ENCODE data around the gene CD101. TPM values are rescaled to one million over a fixed set of nuclear protein-coding genes. Genes with fewer than 3 reads are reported as not detected.

CD101 gene
- total RNA-seq, 2 donors from 2014 or later = 0.26 to 0.33 TPM

DNA sequence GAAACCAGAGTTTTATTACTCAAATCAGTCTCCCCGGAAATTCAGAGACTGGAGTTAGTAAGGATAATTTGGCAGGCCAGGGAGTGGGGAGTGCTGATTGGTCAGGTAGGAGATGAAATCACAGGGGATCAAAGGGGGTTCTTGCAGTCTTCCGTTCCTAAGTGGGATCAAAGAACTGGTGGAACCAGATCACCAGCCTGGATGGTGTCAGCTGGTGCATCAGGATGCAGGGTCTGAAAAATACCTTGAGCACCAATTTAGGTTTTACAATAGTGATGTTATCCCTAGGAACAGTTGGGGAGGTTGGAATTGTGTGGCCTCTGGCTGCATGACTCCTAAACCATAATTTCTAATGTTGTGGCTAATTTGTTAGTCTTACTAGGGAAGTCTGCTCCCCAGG lies 1.4 kb upstream of the CD101 start:
- DNase-seq (no peak), ATAC-seq (no peak)
- Histone ChIP-seq H3K27me3 (no peaks in the 10 kb centered on the region), H3K36me3 (replicated peaks in 1 of 2; ENCODE audit: insufficient read depth in 1 of 2, low read depth in 2 of 2) (no peaks in the 10 kb centered on the region), H3K4me3 (no peak overlapping the region), H3K27ac (no peak overlapping the region), H3K9me3 (no peaks in the 10 kb centered on the region), H3K4me1 (peaks cover 5% of the 10 kb centered on the region)
- TF ChIP-seq POLR2A (IDR thresholded peaks at IDR 0.05) = no peak
- TF ChIP-seq, protein P1, sequence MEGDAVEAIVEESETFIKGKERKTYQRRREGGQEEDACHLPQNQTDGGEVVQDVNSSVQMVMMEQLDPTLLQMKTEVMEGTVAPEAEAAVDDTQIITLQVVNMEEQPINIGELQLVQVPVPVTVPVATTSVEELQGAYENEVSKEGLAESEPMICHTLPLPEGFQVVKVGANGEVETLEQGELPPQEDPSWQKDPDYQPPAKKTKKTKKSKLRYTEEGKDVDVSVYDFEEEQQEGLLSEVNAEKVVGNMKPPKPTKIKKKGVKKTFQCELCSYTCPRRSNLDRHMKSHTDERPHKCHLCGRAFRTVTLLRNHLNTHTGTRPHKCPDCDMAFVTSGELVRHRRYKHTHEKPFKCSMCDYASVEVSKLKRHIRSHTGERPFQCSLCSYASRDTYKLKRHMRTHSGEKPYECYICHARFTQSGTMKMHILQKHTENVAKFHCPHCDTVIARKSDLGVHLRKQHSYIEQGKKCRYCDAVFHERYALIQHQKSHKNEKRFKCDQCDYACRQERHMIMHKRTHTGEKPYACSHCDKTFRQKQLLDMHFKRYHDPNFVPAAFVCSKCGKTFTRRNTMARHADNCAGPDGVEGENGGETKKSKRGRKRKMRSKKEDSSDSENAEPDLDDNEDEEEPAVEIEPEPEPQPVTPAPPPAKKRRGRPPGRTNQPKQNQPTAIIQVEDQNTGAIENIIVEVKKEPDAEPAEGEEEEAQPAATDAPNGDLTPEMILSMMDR (IDR thresholded peaks at IDR 0.05) = no peak
- intact Hi-C loops (cut with DNase I) = no loop called here
- 90 to 95% methylated on average over 2 of the region's 2 CpGs for WGBS, 2 donors

DNA sequence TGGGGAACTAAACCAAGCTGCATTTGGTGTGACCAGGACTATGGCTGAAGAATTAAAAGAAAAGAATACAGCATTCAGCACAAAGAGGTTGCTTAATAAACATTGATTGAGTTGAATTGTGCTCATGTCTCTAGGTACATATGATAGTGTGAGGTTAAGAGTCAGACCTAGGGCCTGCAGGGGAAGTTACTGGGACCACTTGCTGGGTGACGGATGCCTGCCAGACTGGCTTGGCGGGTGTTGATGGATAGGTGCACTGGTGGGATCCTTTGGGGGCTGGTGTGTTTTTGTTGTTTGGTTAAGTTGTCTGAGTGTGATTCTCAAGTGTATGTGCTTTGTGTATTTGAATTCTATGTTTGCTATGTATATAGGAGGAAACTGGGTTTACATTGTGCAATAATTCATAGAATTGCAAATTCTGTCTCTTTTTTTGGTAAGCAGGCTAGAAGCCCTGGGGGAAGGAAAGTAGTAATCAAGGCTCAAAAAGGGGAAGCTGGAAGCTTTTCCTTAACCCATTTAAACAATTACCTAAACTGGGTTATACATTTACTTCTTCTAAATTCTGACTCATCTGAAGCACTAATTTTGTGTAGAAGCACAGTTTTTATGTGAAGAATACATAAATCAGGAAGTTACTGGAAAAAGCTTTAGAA lies 1.8 kb downstream of the CD101 start:
- Histone ChIP-seq H3K27ac (peak overlapping the region in 1 of 4 donors; percentile 36), H3K4me1 (no peaks in the 10 kb centered on the region), H3K9me3 (no peaks in the 10 kb centered on the region), H3K27me3 (no peaks in the 10 kb centered on the region), H3K36me3 (replicated peaks in 1 of 2; ENCODE audit: insufficient read depth in 1 of 2, low read depth in 2 of 2) (no peaks in the 10 kb centered on the region), H3K4me3 (no peak overlapping the region)
- 81 to 84% methylated on average over 2 of the region's 2 CpGs for WGBS, 2 donors
- no peak for ATAC-seq
- DNase-seq = no peak
- TF ChIP-seq, protein P1 (IDR thresholded peaks at IDR 0.05) = no peak
- TF ChIP-seq POLR2A (IDR thresholded peaks at IDR 0.05) = no peak
- intact Hi-C loops (cut with DNase I) = no loop called here

DNA sequence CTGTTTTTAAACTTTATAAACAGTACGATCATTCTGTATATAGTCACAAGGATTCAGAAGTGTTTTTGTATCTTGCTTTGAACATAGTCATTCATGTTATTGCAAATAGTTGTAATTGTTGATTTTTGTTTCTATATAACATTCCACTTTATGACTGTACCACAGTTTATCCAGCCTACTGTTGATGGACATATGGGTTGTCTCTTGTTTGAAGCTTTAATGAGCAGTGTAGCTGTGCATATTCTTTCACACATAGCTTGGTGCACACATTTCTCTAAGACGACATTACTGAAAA lies 6.1 kb downstream of the CD101 start:
- intact Hi-C loops (cut with DNase I) = no loop called here
- Histone ChIP-seq H3K36me3 (replicated peaks in 1 of 2; ENCODE audit: insufficient read depth in 1 of 2, low read depth in 2 of 2) (no peaks in the 10 kb centered on the region), H3K27me3 (no peaks in the 10 kb centered on the region), H3K27ac (no peak overlapping the region), H3K4me3 (no peak overlapping the region), H3K4me1 (no peaks in the 10 kb centered on the region), H3K9me3 (no peaks in the 10 kb centered on the region)
- TF ChIP-seq, protein P1 (IDR thresholded peaks at IDR 0.05) = no peak
- no peak for TF ChIP-seq POLR2A (IDR thresholded peaks at IDR 0.05)
- ATAC-seq (no peak), DNase-seq (no peak)
- WGBS, 2 donors = 92 to 94% methylated on average over 2 of the region's 2 CpGs

DNA sequence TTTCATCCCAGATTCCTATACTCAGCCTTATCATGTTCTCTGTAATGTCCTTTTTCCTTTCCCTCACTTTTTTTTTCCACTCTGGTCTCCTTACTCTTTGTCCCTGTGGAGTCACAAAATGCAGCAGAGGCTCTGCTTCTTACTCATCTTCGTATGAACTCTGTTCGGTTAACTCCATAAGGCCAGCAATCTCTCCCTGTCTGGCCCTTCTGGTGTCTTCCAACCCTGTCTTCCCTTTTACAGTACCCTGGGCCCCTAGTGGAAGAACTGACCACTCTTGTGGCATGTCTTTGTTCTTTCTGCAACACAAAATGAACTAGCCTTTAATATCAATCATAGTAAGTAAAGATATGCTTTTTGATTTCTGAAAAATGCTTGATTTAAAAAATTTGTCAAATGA lies 7.1 kb downstream of the CD101 start:
- Histone ChIP-seq H3K9me3 (no peaks in the 10 kb centered on the region), H3K36me3 (replicated peaks in 1 of 2; ENCODE audit: insufficient read depth in 1 of 2, low read depth in 2 of 2) (no peaks in the 10 kb centered on the region), H3K27ac (no peak overlapping the region), H3K27me3 (no peaks in the 10 kb centered on the region), H3K4me3 (no peak overlapping the region), H3K4me1 (peaks cover 7% of the 10 kb centered on the region)
- intact Hi-C loops (cut with DNase I) = no loop called here
- TF ChIP-seq POLR2A (IDR thresholded peaks at IDR 0.05) = no peak
- TF ChIP-seq, protein P1 (IDR thresholded peaks at IDR 0.05) = no peak
- ATAC-seq (no peak), DNase-seq (no peak)
- 57 to 82% methylated on average over 2 of the region's 2 CpGs for WGBS, 2 donors

DNA sequence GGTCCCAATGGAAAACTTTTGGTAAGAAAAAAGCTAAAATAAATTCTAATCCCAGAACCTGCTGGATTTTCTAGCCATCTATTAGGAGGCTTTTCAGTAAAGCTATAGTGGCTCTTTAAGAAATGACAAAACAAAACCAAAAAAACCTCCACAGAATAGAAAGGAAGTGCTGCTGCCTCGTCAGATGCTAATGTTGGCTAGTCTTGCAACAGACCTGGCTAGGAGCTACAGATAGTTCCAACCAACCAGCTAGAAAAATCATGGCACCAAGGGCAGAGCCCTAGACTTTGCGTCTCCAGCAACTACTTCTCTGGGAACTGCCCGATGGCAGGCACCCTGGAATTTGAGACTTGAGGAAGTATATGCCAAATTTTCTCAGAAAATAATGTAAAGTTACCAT lies 7.6 kb downstream of the CD101 start:
- intact Hi-C loops (cut with DNase I) = no loop called here
- Histone ChIP-seq H3K4me1 (peaks cover 8% of the 10 kb centered on the region), H3K4me3 (no peak overlapping the region), H3K9me3 (no peaks in the 10 kb centered on the region), H3K27ac (no peak overlapping the region), H3K36me3 (replicated peaks in 1 of 2; ENCODE audit: insufficient read depth in 1 of 2, low read depth in 2 of 2) (no peaks in the 10 kb centered on the region), H3K27me3 (no peaks in the 10 kb centered on the region)
- ATAC-seq (no peak), DNase-seq (no peak)
- WGBS, 2 donors = 59 to 80% methylated on average over 3 of the region's 3 CpGs
- TF ChIP-seq, protein P1 (IDR thresholded peaks at IDR 0.05) = no peak
- TF ChIP-seq POLR2A (IDR thresholded peaks at IDR 0.05) = no peak

Measured in body of pancreas (tissue), 4 donors.